GM21825 (cell line): ENCODE measurements around the gene C3.
A peak's percentile ranks its signal among the peaks of the same experiment; 100 is the strongest.

Experiments
- ATAC-seq: cut with Tn5 transposase; IDR thresholded peaks from one replicate; pipeline ENCODE4 v1.9.1; 2021; ENCODE audit warnings: mild to moderate bottlenecking, moderate library complexity; ENCODE audit not compliant: unreplicated experiment

C3 gene

DNA sequence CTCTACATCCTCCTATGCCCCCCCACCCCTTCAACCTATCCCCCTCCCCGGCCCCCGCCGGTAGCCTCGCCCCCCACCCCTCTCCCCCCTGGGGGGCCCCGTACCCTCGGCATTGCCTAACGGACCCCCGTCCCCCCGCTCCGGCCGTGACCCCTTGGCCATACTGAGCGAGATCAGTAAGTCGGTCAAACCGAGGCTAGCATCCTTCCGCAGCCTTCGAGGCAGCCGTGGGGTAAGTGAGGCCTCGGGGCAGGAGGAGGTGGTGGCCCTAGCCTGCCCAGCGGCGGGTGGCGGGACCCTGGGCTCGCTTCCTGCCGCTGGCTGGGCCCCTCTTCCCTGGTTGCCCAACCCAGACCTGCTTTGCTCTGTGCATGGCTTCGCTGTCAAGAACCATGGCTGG, 25.5 kb upstream of the C3 start:
- ATAC-seq, result no peak

DNA sequence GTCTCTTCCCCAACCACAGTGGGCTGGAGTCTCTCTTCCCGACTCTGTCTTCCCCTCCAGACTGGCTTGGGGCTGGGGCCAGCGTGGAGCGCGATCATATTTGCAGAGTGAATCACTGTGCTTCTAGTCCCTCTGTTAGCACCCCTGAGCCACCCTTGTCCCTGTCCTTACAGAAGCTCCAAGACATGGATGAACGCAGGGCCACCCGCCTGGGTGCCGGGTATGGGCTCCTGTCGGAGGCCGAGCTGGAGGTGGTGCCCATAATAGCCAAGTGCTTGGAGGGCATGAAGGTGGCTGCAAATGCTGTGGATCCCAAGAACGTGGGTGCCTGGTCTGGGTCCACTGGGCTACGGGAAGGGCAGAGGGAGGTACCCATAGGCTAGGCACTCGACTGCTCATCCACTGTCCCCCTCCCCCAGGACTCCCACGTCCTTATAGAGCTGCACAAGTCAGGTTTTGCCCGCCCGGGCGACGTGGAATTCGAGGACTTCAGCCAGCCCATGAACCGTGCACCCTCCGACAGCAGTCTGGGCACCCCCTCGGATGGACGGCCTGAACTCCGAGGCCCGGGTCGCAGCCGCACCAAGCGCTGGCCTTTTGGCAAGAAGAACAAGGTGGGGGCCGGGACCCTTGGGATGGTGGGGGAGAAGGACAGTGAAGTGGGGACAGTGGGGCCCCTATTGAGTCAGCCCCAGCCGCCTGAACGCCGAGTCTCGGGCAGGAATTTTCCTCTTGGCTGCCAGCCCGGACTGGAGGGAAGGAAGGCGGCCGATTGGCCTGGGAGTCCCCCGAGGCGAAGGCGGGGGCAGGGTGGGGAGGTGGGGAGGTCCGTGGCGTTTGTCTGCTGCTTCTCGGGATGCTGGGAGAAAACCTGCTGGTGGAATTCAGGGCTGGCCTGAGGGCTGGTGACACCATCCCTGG, 24.2 kb upstream of the C3 start:
- no peak for ATAC-seq

DNA sequence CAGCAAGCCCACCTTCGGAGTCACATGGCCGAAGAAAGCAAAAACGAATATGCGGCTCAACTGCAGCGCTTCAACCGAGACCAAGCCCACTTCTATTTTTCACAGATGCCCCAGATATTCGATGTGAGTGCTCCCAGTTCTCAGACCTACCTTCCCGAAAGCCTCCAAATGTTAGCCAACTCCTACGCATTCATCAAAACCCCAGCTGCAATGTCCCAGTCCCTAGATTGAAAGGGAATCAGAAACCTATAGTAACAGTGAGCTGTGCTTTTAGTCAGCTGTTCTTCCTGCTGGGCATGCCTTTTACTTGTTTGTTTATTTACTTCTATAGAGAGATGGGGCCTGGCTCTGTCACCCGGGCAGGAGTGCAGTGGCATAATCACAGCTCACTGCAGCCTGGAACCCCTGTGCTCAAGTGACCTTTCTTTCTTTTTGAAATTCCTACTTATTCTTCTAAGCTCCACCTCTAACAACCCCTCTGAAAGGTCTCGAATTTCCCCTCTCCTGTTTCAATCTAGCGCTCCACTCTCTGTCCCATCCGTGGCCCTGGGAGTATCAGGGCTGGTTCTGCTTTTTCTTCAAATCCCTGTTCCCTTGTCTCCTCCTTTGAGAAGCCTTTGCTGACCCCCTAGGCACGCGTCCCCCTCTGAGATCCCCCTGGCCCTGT, 23.4 kb upstream of the C3 start:
- no peak for ATAC-seq

GRCh38 chr19:6743066-6743465, 22.6 kb upstream of the C3 start:
- ATAC-seq, result no peak

- no peak for ATAC-seq
These were observed 20.3 kb upstream of the C3 start for GRCh38 chr19:6740589-6741343.

DNA sequence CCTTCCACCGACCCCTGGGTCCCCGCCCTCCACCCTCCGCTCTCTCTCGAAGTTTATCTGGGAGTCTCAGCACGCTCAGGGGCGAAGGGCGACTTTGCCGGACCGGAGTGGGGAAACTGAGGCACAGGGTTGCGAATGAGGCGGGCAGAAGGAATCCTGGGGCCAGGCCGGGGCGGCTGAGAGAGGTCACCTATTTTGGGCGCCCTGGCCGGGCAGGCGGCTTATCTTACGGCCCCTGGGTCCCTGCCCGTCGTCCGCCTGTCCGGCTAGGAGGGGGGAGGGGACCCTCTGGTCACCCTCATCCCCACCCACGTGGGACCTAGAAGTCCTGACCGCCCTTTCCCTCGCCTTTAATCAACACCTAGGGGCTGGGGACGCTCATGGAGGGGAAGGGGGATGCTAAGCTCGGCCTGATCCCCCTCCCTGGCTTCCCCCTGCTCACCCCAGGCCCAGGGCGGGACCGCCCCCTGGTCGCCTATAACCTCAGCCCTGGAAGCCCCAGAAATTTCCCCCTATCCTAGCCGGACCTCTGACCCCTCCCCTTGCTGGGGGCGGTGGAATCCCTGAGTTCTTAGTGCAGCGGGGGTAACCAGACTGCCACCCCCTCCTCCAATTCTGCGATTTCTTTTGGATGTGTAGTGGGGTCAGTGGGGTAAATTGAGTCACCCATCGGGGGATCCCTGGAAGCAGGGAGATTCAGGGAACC, 19.6 kb upstream of the C3 start:
- no peak for ATAC-seq

DNA sequence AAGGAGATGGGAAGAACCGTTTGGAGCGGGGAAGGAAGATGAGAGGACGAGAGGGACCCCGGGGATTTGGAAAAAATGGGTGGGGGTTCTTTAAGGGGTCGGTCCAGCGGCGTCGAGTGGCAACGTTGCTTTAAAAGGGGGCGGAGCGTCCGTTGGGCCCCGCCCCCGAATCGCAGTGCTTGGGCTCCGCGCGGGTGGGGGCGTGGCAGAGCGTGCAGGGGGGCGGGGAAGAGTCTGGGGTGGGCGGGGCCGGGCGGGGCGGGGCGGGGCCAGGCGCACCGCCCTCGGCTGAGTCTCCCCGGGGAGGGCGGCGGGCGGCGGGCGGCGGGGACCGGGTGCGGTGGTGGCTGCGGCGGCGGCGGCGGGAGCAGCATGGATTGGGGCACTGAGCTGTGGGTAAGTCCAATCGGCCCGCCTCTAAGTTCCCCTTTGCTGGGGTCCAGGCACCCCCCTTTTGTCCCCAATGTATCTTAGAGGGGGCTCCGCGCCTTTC, 19.0 kb upstream of the C3 start, which contains the start of gene TRIP10:
Gene TRIP10 (plus strand): TSS at position 291 of the 493 bp plus-strand sequence. CDS start 82 bp downstream, at position 373.
- ATAC-seq, result no peak

DNA sequence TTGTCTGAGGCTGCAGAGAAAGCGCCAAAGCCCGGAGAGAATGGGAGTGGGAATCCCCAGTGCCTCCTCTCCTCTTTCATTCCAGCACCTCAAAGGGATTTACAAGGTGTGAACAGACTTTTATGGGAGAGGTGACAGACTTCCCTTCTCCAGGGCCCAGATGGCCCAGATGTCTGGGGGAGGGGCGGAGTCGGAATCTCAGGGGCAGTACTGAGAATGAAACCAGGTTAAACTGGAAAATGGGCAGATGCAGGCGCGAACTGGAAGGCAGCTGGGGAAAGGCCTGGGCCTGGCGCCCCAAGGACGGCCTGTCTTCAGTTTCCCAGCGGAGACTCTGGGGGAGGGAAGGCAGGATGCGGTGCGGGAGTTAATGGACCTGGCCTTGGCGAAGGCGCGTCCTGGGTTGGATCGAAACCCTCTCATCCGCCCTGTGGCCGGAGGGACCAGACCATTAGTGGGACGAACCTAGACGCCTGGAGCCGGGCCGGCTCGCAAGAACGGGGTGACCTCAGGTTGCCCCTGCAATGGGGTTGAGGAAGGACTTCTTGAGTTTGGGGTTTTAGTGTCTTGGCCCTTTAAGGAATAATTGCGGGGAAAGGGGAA, 18.4 kb upstream of the C3 start:
- no peak for ATAC-seq

- no peak for ATAC-seq
These were observed 17.7 kb upstream of the C3 start for GRCh38 chr19:6737873-6738786.

DNA sequence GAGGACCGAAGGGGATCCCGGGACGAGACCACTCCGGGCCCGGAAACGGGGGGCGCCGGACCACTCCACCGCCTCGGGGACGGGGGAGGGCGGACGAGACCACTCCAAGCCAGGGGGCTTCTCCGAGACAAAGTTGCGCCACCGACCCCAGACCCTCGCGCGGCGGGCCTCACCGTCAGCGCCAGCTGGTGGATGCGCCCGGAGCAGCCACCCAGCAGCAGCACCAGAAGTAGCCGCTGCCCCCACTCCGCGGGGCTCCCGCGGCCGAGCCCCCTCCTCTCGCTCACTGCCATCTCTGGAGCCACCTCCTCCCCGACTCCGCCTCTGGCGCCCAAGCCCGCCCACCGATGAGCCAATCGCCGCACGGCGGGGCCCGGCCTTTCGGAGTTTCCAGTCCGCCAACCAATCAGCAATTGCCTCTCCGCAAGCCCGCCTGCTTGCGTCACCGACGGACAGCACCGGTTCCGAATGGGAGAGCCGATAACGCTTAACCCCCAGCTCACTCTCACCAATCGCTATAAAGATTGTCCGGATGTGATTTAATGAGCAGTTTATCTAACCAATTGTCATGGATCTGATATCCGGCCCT, 16.9 kb upstream of the C3 start, which contains the start of gene GPR108:
Gene GPR108 (minus strand): TSS at position 297 of the 589 bp plus-strand sequence. CDS start 4 bp downstream, at position 293.
- ATAC-seq, result peak; percentile 49

GRCh38 chr19:6736917-6737283, 16.4 kb upstream of the C3 start:
- ATAC-seq, result no peak

- ATAC-seq, result no peak
These were observed 15.9 kb upstream of the C3 start for GRCh38 chr19:6736169-6736916.

DNA sequence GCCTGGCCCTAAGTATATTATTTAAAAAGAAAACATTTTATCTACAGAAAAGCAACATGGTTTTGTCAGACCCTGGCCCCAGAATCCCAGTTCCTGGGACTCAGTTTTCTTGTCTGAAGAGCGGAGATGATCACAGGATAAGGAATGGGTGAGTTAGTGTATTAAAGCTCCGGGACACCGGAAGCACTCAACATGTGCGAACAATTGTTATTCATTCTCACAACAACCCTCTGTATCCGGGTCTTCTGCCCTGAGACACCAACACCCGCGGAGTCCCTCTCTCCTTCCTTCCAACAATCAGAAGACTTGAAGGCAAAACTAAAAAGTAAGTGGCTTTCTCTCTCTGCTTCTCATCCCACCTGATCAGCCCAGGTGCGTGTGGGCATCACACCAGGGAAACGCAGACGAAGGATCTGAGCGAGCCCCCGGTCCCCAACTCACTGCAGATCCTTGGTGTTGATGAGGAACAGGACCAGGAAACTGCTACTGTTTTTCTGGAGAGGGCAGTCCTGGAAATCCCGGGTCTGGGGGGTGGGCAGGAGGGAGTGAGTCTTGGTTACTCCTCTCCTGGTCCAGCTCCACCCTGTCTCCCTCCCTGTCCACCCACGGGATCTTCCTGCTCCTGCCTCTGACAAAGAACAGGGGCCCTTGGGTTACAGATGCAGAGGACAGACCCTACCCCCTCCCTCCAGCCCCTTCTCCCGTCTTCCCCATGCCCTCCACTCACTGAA, 14.9 kb upstream of the C3 start:
- no peak for ATAC-seq

DNA sequence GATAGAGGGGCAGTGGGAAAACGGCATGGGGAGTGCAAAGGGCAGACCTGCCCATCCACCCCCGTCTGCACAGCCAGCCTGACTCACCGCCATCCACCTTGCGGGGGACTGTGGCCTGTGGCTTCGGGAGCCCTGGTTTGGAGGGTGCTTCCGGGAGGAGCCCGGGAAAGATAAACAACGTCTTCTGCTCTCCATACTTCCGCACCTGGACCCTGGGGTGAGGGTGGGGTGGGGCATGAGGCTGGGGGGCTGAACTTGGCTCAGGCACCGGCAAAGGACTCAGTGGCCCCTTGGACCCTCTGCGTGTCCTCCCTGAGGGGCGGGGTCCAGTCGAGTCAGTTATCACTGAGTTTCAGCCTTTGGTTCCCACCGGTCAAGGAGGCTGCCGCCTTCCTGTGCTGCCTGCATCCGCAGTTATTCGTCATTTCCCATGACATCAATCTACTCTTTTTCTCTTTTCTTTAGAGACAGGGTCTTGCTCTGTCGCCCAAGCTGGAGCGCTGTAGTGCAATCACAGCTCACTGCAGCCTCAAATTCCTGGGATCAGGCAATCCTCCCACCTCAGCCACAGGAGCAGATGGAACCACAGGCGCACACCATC, 13.7 kb upstream of the C3 start:
- no peak for ATAC-seq

- ATAC-seq, result no peak
These were observed 13.1 kb upstream of the C3 start for GRCh38 chr19:6733338-6734095.

GRCh38 chr19:6732803-6733337, 12.4 kb upstream of the C3 start:
- ATAC-seq, result no peak
